ENCODE results near the gene PTDSS2.
"Not testable (repeated sequence)": the region's sequence is repeated elsewhere in the genome, so short reads cannot be mapped to it uniquely, and the experiment has no call there.

Gene PTDSS2

DNA sequence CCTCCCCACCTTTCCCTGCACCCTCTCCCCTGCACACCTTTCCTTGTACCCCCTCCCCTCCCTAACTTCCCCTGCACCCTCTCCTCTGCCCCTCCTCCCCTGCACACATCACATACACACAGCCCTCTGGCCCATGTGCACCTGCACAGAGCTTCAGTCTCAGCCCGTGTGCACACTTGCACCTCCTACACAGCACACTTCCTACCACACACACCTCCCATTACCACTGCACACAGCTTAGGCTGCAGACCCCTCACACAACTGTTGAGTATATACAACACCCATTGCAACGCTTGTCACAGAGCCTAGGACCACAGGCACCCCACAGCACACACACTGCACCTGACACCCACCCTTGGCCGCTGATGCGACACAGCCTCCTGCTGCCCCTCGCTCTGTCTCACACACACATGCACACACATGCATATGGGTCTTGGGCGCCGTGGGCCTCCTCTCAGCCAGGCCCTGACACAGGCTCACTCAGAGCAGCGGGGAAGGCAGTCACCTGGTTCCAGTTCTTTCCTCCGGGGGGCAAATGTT, 35.7 kb upstream of the PTDSS2 start:
- no peak for DNase-seq

- DNase-seq: no peak
Measured at GRCh38 chr11:415640-416041, 34.4 kb upstream of the PTDSS2 start.

DNA sequence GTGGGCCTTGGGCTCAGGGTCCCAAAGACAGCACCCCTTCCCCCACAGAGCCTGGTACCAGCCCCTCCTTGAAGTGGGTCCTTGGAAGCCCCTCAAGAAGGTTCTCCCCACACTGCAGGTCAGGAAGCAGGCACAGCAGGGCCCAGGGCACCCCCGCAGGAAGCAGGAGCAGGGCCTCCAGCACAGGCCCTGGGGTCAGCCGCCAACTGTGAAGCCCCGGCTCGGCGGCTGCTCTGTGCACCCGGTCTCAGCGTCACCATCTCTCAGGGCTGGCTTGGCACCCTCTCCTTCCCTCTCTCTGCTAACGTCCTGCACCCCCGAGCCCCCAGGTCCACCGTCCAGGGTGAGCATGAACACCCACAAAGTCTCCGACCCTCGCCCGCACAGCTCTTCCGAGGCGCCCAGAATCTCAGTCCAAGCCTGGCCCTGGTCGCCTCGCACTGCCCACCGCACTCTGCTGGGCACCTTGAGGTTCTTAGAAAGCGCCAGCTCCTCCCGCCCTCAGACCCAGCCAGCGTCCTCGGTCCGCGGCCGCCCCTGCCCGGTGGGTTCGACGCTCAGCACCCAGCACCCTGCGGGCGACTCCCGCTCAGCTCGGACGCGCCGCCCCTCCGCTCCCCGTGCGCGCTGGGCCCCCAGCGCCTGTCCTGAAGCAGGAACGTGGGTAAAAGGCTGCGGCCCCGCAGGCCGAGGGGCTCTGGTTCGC, 33.9 kb upstream of the PTDSS2 start:
- DNase-seq: no peak

DNA sequence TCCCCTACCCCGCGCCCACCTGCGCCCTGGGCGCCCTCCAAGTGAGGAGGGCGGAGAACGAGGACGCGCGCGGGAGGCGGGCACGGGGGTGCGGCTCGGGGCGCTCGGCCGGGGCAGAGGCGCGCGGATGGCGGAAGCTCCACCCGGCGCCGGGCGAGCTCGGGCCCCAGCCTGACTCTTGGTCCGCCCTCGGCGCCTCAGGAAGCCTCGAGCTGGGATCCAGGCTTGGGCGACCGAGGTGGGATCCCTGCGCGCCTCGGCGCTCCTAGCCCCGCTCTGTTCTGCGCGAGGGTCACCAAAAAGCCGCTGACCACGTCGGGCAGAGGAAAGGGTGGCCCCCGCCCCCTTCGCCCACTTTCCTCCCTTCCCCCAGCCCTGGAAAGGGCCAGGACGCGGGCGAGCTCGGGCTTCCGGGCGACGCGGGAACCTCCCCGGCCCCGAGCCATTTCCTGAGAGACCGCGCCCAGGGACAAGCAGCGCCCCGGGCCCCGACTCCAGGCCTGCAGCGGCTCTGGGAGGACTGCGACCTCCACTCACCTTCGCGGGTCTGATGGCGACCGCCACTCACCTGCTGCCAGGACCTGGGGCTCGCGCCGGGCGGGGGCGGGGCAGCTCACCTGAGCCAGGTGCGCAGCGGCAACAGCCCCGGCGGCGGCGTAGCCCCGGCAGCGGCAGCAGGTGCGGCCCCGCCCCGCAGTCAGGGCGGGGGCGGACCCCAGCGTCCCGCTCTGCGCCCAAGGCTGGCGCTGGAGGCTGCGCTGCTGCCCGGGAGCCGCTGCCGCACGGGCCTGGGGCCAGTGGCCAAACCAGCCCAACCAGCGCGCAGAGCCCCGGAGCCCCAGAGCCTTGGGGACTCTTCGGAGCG, 33.1 kb upstream of the PTDSS2 start:
- DNase-seq: no peak

- no peak for DNase-seq
Measured at GRCh38 chr11:417652-418342, 32.3 kb upstream of the PTDSS2 start.

- no peak for DNase-seq
Measured at GRCh38 chr11:418343-419247, 31.5 kb upstream of the PTDSS2 start.

GRCh38 chr11:419248-420005, 30.7 kb upstream of the PTDSS2 start:
- DNase-seq: no peak

DNA sequence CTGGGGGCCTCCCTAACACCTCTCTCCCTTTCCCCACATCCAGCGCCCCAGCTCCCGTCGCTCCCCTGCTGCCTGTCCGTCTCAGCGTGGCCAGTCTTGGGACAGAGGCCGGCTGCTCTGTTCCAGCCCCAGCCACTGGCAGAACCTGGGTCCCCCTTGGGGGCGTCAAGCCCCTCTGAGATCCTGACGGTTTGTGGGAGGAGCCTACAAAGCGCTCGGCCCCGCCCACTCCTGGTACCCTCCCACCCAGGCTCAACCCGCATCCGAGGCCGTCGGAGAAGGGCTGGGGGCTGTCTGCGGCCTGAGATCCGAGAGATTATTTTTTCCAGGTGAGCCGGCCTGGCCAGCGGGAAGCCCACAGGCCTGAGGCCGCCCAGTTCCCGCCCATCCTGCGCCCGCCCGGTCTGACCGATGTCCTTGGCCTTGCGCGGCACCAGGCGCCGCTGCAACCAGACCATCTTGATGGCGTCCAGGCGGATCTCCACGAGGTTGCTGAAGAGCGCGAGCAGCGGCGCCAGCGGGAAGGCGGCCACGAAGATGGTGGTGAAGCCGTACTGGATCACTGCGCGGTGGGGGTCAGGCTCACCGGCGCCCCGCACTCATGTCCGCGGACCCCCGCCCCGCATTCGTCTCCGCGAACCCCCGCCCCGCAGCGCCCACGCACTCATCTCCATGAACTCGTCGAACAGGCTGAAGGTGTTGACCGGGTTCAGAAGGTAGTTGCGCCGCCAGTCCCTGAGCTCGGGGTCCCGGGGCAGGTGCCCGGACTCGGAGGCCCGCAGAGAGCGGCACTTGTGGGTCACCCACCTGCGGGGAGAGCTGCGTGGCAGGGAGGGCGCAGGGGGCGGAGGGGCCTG, 29.8 kb upstream of the PTDSS2 start:
- no peak for DNase-seq

DNA sequence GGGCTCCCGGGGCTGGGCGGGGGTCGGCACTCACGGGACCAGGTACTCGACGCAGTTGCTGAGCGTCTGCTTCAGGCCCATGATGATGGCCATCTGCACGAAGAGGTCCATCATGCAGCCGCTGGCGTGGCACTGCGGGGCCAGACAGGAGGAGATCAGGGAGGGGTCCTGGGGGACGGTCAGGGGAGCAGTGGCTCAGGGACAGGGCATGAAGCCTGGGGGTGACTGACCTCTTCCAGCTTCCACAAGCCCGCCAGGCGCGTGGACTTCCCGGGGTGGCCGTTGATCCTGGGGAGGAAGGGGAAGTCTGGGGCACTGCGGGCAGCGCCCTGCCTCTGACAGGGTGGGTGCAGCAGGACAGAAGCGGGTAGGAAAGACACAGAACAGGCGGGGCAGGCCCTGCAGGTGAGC, 29.2 kb upstream of the PTDSS2 start:
- DNase-seq: no peak

- no peak for DNase-seq
Measured at GRCh38 chr11:422249-422656, 27.8 kb upstream of the PTDSS2 start.

DNA sequence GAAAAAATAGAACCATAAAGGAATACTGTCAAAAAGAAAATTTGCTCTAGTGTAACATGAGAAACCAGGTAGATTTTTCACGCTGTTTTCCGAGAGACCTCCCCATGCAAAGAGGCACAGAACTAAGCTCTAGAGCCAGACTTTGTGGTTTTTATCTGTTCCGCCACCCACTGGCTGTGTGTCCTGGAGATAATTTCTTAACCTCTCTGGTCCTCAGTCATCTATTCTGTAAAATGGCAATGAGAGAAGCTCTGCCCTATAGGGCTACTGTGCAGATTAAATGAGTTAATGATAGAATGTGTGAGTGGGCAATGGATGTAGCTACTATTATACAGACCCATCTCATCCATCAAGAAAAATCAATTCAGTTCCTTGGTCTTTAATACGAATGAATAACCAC, 25.8 kb upstream of the PTDSS2 start:
- no peak for DNase-seq

DNA sequence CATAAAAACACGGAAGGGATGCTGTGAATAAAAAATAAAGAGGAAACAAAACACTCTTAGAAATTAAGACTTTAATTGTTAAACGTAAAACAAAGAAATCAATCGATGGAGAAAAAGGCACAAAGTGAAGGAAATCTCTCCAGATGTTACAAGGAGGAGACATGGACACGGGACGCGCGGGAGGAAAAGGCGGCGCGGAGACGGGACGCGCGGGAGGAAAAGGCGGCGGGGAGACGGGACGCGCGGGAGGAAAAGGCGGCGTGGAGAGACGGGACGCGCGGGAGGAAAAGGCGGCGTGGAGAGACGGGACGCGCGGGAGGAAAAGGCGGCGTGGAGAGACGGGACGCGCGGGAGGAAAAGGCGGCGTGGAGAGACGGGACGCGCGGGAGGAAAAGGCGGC, 25.3 kb upstream of the PTDSS2 start:
- not testable (repeated sequence) for DNase-seq

- DNase-seq: no peak
Measured at GRCh38 chr11:425301-425700, 24.8 kb upstream of the PTDSS2 start.

GRCh38 chr11:426851-427250, 23.2 kb upstream of the PTDSS2 start:
- no peak for DNase-seq

GRCh38 chr11:428295-428694, 21.8 kb upstream of the PTDSS2 start:
- DNase-seq: no peak

DNA sequence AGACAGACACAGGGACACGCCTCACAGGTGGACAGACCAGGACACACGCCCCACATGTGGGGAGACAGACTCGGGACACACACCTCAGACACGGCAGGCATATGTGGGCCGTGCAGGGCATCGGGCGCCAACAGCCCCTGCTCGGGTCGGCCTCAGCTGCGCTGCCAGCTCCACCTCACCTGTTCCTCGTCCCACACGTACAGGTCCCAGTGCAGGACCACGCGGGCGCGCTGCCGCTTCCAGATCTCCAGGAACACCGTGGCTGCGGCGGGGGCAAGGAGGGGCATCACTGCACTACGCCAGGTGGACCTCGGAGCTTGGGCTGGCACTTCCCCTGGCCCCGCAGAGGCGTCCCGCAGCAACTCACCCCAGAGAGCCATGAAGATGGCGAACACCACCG, 20.7 kb upstream of the PTDSS2 start:
- DNase-seq: no peak

GRCh38 chr11:429931-430456, 20.1 kb upstream of the PTDSS2 start:
- DNase-seq: no peak

GRCh38 chr11:431921-432320, 18.2 kb upstream of the PTDSS2 start:
- no peak for DNase-seq

- DNase-seq: no peak
Measured at GRCh38 chr11:432501-433100, 17.5 kb upstream of the PTDSS2 start.

GRCh38 chr11:433111-433510, 17.0 kb upstream of the PTDSS2 start:
- no peak for DNase-seq
